ENCODE measurements around the gene PLEKHH3.
"Not testable (repeated sequence)": the region's sequence is repeated elsewhere in the genome, so short reads cannot be mapped to it uniquely, and the experiment has no call there.

The PLEKHH3 gene

DNA sequence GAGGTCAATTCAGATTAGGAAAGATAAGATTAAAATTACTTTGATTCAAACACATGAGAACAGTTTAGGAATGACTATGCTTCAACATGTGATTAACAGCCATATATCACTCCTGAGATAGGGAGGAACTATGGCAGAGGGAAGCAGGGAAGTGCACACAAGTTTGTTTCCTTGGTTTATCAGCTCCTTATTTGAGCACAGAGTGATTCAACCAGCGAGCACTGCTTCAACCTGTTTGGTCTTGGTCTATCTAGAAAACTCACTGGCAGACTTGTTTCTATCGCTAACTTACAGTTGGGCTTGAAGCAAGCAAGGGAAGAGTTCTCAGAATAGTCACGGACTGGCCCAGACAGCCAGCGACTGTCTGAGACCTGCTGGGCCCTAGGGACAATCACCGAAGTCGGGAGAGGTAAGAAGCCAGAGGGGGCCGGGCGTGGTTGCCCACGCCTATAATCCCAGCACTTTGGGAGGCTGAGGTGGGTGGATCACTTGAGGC is 43.8 kb downstream of the PLEKHH3 start:
- no peak for DNase-seq (ENCODE audit: low read depth in 1 of 2, low spot score in 1 of 2)

DNA sequence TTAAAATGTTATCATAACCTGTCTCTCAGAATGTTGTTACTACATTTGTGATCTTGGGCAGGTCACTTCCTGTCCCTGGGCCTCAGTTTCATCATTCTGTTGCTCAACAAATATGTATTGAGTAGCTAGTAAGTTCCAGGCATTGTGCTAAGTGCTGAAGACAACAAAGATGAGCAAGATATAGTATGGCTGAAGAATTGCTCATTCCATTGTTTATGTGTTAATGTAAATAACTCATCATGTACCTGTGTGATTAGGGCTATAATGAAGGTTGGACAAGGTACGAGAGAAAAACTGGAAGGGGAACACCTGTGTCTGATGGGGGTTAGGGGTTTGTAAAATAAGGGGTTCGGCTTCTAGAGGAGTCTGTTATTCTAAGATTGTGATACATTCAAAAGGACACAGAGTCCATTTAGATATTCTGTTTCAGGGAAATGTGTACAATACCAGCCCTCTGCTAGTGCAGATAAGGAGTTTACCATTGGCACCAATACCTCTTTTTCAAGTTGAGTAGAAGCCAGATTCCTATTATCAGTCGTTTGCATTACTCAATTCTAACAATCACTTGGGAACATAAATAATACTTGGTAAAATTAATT is 47.3 kb downstream of the PLEKHH3 start:
- no peak for DNase-seq (ENCODE audit: low read depth in 1 of 2, low spot score in 1 of 2)

DNA sequence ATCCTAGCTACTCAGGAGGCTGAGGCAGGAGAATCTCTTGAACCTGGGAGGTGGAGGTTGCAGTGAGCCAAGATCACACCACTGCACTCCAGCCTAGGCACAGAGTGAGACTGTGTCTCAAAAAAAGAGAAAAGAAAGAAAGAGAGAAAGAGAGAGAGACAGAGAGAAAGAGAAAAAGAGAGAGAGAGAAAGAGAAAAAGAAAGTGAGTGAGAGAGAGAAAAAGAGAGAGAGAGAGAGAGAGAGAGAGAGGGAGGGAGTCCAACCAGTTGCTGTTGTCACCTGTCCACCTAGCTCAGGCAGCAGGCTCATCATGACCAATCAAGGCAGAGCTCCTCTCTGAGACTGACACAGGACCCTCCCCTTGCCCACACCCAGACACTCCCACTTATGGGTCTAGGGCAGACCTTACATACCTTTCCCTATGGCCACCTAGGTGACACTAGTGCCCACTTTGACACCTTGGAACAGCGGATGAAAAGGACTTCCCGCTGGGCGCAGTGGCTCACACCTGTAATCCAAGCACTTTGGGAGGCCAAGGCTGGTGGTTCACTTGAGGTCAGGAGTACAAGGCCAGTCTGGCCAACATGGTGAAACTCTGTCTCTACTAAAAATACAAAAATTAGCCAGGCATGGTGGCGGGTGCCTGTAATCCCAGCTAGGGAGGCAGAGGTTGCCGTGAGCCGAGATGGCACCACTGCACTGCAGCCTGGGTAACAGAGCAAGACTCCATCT is 49.6 kb downstream of the PLEKHH3 start:
- not testable (repeated sequence) for DNase-seq (ENCODE audit: low read depth in 1 of 2, low spot score in 1 of 2)

DNA sequence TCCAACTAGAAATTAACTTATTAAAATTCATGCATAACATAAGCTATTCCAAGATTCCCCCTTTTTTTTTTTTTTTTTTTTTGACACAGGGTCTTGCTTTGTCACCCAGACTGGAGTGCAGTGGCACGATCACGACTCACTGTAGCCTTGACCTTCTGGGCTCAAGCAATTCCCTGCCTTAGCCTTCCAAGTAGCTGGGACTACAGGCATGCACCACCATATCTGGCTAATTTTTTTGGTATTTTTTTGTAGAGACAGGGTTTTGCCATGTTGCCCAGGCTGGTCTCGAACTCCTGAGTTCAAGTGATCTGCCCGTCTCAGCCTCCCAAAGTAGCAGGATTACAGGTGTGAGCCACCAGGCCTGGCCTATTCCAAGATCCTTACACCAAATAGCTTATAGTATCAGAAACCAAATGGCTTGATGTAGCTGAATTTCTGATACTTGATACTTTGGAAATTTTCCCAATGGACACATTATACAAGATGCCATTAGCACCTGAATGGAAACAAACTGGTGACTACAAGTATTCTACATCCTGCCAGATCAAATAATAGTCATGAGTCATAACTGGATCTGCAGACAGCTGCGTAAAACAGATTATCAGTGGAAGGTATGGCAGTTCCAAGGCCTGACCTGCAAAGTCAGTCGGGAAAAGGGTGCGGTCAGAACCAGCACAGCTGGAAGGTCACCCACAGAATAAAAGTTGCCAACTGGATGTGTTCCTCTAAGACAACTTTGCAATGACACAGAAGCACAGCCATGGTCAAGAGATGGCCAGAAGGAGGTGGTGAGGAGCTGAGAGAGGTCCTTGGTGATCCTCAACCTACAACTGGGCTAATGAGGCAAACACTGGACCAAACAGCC is 52.8 kb downstream of the PLEKHH3 start:
- no peak for DNase-seq (ENCODE audit: low read depth in 1 of 2, low spot score in 1 of 2)

DNA sequence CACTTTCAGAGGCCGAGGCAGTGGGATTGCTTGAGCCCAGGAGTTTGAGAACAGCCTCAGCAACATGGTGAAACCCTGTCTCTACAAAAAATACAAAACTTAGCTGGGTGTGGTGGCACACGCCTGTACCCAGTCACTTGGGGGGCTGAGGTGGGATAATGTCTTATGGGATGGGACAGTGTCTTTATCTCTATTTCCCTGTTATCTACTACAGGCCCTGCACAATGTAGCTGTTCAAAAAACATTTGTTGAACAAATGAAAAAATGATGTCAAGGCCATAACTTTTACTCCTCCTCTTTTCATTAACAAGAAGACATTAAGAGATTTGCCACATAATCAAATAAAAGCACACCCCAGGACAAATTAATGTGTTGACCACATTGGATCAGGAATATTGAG is 53.5 kb downstream of the PLEKHH3 start:
- no peak for DNase-seq (ENCODE audit: low read depth in 1 of 2, low spot score in 1 of 2)

DNA sequence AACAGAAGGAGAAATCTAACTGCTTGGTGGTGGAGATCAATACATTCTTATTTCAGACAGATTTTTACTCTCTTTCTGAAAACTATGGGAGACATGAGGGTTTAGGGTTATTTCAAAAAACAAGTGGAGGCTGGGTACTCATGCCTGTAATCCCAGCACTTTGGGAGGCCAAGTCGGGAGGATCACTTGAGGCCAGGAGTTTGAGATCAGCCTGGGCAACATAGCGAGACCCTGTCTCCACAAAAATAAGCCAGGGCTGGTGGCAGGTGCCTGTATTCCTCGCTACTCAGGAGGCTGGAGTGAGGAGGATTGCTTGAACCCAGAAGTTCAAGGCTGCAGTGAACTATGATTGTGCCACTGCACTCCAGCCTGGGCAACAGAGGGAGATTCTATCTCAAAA is 54.8 kb downstream of the PLEKHH3 start:
- not testable (repeated sequence) for DNase-seq (ENCODE audit: low read depth in 1 of 2, low spot score in 1 of 2)

DNA sequence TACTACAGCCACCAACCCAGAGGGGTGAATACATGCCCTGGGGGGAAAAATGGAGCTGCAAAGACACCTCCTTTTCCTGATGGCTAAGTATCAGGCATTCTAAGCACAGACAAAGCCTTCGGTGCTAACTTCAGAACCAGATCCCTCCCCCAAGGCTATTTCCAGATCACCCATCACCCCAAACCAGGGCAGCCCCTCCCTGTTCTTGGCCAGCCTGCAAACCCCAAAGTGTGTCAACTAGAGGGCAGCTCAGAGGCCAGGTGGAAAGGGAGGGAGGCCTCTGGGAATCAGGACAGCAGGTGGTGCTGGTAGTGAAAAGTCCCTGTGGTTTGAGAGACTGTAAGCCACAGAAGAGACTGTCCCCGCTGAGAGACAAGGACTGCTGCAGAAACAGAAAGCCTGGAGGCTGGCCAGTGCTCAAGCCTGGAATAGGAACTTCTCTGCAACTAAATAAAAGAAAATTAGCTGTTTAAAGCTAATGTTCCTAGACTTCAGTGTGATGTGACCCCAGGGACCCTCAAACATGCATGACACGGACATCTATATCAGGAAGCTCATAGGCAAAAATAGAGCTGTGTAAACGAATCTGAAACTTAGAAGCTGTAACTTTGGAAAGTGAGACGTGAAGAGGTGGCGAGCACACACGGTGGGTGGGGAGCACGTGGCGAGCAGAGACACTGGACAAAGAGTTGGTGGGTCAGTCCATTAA is 58.2 kb downstream of the PLEKHH3 start:
- no peak for DNase-seq (ENCODE audit: low read depth in 1 of 2, low spot score in 1 of 2)

DNA sequence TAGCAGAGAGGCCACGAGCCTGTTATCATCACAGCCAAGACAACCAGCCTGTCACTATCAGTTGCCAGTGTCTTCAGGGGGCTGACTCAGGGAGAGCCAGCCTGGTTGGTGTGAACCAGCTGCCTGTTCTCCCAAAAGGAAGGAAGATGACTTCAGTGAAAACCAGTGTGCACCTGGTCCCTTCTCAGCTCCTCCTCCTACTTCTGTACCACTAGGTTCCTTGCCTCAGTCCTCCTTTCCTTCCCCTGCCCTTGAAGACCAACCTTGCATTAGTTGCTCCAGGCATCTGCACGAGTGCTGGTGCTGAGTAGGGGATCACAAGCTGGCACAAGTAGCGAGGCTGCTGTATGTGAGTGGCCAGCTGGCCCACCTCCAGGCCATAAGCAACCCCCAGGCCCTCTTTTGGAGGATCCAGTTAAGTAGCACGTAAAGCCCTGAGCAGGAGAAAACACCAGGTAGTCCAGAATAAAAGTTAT is 58.8 kb downstream of the PLEKHH3 start:
- DNase-seq (ENCODE audit: low read depth in 1 of 2, low spot score in 1 of 2), result no peak
